GM12872 (cell line): Measurements from ENCODE around the gene EXOG.

Experiments used
- CTCF ChIP-seq: IDR thresholded peaks from 3 replicates; pipeline ENCODE4 v1.5.1; 2011; ENCODE audit warnings: low read depth, mild to moderate bottlenecking, low read length, moderate library complexity; ENCODE audit not compliant: insufficient read depth

Gene EXOG

GRCh38 chr3:38465588-38466154 lies 30.5 kb upstream of the EXOG start:
- no peak for TF ChIP-seq CTCF

GRCh38 chr3:38468765-38469164 lies 27.4 kb upstream of the EXOG start:
- no peak for TF ChIP-seq CTCF

- TF ChIP-seq CTCF, result no peak
Measured at GRCh38 chr3:38469852-38470251, 26.3 kb upstream of the EXOG start.

GRCh38 chr3:38471260-38471857 lies 24.8 kb upstream of the EXOG start:
- TF ChIP-seq CTCF, result no peak

- TF ChIP-seq CTCF, result no peak
Measured at GRCh38 chr3:38472342-38472741, 23.8 kb upstream of the EXOG start.

GRCh38 chr3:38473229-38473628 lies 22.9 kb upstream of the EXOG start:
- no peak for TF ChIP-seq CTCF

GRCh38 chr3:38474928-38475605 lies 21.1 kb upstream of the EXOG start:
- no peak for TF ChIP-seq CTCF
